ENCODE data around the gene EEF1G. TPM values are rescaled to one million over a fixed set of nuclear protein-coding genes. Genes with fewer than 3 reads are reported as not detected.

EEF1G gene
- total RNA-seq, 1 donor from 2014 or later: 2,583 TPM

DNA sequence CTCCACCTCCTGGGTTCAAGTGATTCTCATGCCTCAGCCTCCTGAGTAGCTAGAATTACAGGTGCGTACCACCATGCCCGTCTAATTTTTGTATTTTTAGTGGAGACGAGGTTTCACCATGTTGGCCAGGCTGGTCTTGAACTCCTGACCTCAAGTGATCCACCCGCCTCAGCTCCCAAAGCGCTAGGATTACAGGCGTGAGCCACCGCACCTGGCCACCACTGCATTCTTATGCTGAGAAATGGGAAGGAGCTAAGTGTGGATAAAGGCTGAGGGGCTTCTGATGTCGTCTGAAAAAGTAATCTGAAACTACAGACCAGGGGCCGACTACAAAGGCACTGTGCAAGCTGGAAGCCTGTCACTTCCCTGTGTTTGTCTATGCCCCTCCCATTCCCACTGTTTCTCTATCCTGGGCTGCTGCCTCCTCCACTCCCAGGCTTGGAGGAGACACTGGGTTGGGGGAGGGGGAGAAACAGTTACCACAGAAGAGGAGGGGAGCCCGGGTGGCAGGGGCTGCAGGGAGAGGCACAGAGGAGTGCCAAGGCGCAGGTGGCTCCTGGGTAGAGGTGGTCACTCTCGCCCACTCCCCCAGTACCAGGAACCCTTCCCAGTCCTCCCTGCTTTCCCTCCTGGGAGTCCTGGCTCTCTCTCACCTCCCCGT lies 30.9 kb upstream of the EEF1G start:
- TF ChIP-seq, protein P1, sequence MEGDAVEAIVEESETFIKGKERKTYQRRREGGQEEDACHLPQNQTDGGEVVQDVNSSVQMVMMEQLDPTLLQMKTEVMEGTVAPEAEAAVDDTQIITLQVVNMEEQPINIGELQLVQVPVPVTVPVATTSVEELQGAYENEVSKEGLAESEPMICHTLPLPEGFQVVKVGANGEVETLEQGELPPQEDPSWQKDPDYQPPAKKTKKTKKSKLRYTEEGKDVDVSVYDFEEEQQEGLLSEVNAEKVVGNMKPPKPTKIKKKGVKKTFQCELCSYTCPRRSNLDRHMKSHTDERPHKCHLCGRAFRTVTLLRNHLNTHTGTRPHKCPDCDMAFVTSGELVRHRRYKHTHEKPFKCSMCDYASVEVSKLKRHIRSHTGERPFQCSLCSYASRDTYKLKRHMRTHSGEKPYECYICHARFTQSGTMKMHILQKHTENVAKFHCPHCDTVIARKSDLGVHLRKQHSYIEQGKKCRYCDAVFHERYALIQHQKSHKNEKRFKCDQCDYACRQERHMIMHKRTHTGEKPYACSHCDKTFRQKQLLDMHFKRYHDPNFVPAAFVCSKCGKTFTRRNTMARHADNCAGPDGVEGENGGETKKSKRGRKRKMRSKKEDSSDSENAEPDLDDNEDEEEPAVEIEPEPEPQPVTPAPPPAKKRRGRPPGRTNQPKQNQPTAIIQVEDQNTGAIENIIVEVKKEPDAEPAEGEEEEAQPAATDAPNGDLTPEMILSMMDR (IDR thresholded peaks at IDR 0.05; ENCODE audit: insufficient read depth, low read length, poor library complexity, severe bottlenecking): no peak
- Histone ChIP-seq H3K36me3 (ENCODE audit: control insufficient read depth, insufficient read depth, low read length) (no peaks in the 10 kb centered on the region), H3K4me3 (ENCODE audit: low read depth, low read length) (no peak overlapping the region), H3K27me3 (ENCODE audit: control insufficient read depth, insufficient read depth, low read length) (no peaks in the 10 kb centered on the region)
- DNase-seq (ENCODE audit: low read depth): no peak

DNA sequence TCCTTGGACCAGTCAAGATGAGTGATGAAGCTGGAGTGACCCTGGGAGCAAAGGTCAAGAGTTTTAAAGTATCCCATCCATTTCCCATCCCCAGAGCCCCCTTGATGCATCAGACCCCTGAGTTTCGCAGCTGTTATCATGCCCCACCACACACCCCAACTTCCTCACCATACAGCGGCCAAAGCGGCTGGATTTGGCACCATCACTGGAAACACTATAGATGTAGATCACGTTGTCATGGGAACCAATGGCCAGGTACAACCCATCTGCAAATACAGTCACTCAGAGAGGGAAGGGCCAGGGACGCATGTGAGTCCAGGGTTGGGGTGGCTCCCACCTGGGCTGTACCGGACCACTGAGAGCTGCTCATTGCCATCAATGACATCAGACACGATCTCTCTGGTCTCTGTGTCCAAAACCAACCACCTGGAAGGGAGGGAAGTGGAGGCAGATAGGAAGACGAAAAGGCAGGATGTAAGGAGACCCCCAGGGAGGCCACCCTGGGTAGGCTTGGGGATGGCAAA lies 30.1 kb upstream of the EEF1G start:
- TF ChIP-seq, protein P1 (IDR thresholded peaks at IDR 0.05; ENCODE audit: insufficient read depth, low read length, poor library complexity, severe bottlenecking): no peak
- Histone ChIP-seq H3K36me3 (ENCODE audit: control insufficient read depth, insufficient read depth, low read length) (no peaks in the 10 kb centered on the region), H3K4me3 (ENCODE audit: low read depth, low read length) (no peak overlapping the region), H3K27me3 (ENCODE audit: control insufficient read depth, insufficient read depth, low read length) (no peaks in the 10 kb centered on the region)
- DNase-seq (ENCODE audit: low read depth): no peak

DNA sequence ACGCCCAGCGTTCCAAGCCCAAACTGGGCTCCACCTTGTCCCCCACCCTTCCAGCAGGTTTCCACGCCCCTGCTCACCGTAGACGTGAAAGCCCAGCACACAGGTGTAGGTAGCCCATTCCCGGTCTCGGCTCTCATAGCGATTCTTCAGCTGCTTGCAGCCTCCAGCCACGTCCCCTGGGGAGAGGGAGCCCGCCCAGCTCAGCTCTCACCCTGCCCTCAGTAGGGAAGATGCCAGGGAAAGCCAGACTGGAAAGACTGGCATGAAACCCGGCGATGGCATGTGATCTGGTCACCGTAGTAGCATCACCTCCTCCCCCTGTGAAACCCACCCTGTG lies 29.3 kb upstream of the EEF1G start:
- H3K4me3 ChIP-seq (ENCODE audit: low read depth, low read length): no peak overlapping the region
- DNase-seq (ENCODE audit: low read depth): no peak
- TF ChIP-seq, protein P1 (IDR thresholded peaks at IDR 0.05; ENCODE audit: insufficient read depth, low read length, poor library complexity, severe bottlenecking): no peak

DNA sequence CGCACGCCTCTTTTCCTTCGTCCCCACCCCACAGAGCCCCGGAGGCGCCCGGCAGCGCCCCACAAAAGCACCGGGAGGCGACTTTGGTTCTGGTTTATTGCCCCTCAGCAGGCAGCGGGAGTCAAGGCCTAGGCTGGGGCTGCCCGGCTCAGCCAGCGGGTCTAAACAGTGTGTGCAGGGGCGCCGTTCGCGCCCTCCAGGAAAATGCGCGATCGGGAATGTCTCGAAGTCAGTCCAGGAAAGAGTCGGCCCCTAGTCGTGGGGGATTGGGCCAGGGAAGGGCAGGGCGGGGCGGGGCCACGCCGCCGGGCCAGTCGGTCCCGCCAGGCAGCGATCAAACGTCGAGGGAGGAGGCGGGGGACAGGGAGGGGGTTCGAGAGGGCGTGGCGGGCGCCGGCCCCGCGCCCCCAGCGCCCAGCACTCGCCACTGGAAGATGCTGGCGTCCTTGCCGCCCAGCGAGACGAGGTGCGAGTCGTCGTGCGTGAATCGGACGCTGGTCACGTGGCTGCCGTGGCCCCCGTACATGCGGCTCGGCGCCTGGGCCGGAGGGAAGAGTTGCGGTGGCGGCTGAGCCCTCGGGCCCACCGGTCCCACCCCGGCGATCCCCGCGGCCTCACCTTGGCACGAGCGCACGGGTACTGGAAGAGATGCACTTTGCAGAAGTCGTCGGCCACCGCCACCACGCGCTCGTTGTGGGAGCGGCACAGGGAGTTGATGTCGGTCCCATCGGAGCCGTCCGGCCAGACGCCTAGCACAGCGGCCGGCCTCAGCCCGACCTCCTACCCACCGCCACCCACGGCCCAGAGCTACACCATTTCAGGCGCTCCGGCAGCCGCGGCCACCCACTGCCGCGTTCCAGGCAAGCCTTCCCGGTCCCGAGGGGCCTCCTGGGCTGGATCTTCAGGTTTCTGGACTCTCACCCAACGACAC lies 28.7 kb upstream of the EEF1G start:
- TF ChIP-seq, protein P1 (IDR thresholded peaks at IDR 0.05; ENCODE audit: insufficient read depth, low read length, poor library complexity, severe bottlenecking): no peak
- DNase-seq (ENCODE audit: low read depth): no peak
- no peaks in the 10 kb centered on the region for H3K27me3 ChIP-seq (ENCODE audit: control insufficient read depth, insufficient read depth, low read length)
- H3K4me3 ChIP-seq (ENCODE audit: low read depth, low read length): peak overlapping the region; percentile 34
- no peaks in the 10 kb centered on the region for H3K36me3 ChIP-seq (ENCODE audit: control insufficient read depth, insufficient read depth, low read length)

More for the DNA sequence above, 29.3 kb upstream of the EEF1G start:
- Histone ChIP-seq H3K36me3 (ENCODE audit: control insufficient read depth, insufficient read depth, low read length) (no peaks in the 10 kb centered on the region), H3K27me3 (ENCODE audit: control insufficient read depth, insufficient read depth, low read length) (no peaks in the 10 kb centered on the region)

DNA sequence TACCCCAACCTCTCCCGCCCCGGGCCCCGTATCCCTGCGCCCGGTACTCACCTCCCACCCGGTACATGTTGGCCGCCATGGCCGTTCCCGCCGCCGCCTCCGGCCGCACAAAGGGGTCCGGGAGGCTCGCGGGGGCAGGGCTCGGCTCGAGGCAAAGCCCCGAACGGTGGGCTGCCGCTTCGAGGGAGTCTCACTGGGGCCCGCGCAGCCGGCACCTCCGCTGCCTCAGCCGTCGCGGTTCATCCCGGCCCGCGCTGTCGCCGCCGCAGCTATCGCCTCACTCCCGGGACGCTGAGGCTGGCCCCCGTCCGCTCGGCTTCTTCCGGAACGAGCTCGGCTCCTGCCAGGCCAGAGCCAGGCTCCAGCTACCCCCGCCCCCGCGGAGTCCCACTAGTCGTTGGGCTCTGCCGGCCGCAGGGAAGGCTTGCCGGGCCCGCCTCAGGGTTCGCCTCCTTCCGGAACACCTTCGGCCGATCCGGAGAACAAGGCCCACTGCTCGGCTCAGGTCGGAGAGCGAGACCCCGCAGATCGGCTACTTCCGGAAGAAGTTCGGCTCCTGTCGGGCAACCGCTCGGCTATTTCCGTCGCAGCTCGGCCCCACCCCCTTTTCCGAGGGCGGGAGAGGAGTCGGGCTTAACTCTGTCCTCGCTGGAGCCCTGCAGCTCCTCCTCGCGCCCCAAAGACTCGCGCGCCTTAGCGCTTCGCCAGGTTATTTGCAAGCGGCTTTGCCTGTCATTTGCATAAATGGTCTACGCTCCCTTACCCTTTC lies 27.9 kb upstream of the EEF1G start, which contains the start of gene MTA2:
Gene MTA2 (minus strand): TSS at position 494 of the 769 bp plus-strand sequence. CDS start 415 bp downstream, at position 79.
- Histone ChIP-seq H3K36me3 (ENCODE audit: control insufficient read depth, insufficient read depth, low read length) (no peaks in the 10 kb centered on the region), H3K27me3 (ENCODE audit: control insufficient read depth, insufficient read depth, low read length) (no peaks in the 10 kb centered on the region), H3K4me3 (ENCODE audit: low read depth, low read length) (peak within 1 kb of the TSS; percentile 84)
- peak; percentile 77 for DNase-seq (ENCODE audit: low read depth)
- TF ChIP-seq, protein P1 (IDR thresholded peaks at IDR 0.05; ENCODE audit: insufficient read depth, low read length, poor library complexity, severe bottlenecking): no peak
